PFSK-1 (cell line): ENCODE measurements around the gene NEK7.

ENCODE experiments used
- FOXP2 ChIP-seq: optimal IDR thresholded peaks from 2 replicates; pipeline ENCODE3; 2011; ENCODE audit warnings: borderline replicate concordance, control low read depth, inconsistent platforms; ENCODE audit not compliant: insufficient read depth; ENCODE audit errors: extremely low read length, extremely low read depth
- POLR2AphosphoS5 ChIP-seq: IDR thresholded peaks from 2 replicates; pipeline ENCODE4 v1.6.1; 2012; ENCODE audit warnings: low read depth, mild to moderate bottlenecking, control low read depth, low read length, moderate library complexity
- SIN3A ChIP-seq: IDR thresholded peaks from 2 replicates; pipeline ENCODE4 v1.6.1; 2012; ENCODE audit warnings: mild to moderate bottlenecking, low read length, moderate library complexity, borderline replicate concordance; ENCODE audit not compliant: insufficient read depth
- TAF1 ChIP-seq: IDR thresholded peaks from 2 replicates; pipeline ENCODE4 v1.6.1; 2012; ENCODE audit warnings: low read length, control low read depth, borderline replicate concordance; ENCODE audit not compliant: insufficient read depth
- TF ChIP-seq, protein P1 (sequence below), 2 experiments: IDR thresholded peaks; 2 replicates each; pipeline versions ENCODE4 v1.6.1 to v1.8.0; 2011 to 2012; ENCODE audit warnings: low read depth in 2 of 2, low read length in 2 of 2, control low read depth in 1 of 2, inconsistent platforms in 1 of 2, mild to moderate bottlenecking in 1 of 2, moderate library complexity in 1 of 2; ENCODE audit not compliant: insufficient read depth in 1 of 2

Gene NEK7

DNA sequence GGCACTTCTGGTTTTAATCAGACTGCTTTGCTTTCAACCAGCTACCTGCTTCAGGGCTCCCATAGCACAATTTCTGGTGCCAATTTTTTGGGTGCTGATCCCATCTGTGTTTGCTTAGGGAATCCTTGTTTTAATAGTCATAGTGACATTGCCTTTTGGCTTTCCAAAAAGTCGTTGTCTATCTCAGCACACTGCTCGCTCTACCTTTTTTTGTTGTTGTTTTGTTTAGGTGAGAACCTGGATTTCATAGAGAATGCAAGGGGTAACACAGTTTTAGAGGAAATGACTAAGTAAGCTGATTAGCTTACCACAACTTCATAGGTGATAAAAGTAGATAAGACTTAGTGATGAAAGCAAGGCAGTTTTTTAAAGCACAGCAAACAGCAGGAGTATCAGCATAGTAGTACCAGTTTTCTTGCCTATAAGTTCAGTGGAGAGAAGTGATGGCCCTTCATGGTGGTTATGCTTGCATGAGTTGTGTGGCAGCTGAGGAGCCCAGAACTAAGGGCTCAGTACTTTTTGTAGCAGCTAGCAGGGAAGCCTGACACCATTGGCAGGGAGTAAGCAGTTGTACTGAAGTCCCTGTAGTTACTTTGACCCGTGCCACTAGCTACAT is 31.3 kb downstream of the NEK7 start:
- no peak for TF ChIP-seq TAF1
- TF ChIP-seq, protein P1, sequence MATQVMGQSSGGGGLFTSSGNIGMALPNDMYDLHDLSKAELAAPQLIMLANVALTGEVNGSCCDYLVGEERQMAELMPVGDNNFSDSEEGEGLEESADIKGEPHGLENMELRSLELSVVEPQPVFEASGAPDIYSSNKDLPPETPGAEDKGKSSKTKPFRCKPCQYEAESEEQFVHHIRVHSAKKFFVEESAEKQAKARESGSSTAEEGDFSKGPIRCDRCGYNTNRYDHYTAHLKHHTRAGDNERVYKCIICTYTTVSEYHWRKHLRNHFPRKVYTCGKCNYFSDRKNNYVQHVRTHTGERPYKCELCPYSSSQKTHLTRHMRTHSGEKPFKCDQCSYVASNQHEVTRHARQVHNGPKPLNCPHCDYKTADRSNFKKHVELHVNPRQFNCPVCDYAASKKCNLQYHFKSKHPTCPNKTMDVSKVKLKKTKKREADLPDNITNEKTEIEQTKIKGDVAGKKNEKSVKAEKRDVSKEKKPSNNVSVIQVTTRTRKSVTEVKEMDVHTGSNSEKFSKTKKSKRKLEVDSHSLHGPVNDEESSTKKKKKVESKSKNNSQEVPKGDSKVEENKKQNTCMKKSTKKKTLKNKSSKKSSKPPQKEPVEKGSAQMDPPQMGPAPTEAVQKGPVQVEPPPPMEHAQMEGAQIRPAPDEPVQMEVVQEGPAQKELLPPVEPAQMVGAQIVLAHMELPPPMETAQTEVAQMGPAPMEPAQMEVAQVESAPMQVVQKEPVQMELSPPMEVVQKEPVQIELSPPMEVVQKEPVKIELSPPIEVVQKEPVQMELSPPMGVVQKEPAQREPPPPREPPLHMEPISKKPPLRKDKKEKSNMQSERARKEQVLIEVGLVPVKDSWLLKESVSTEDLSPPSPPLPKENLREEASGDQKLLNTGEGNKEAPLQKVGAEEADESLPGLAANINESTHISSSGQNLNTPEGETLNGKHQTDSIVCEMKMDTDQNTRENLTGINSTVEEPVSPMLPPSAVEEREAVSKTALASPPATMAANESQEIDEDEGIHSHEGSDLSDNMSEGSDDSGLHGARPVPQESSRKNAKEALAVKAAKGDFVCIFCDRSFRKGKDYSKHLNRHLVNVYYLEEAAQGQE (IDR thresholded peaks at IDR 0.05; ENCODE audit: insufficient read depth in 1 of 2, low read depth in 2 of 2, low read length in 2 of 2), result no peak
- TF ChIP-seq SIN3A, result no peak
- TF ChIP-seq POLR2AphosphoS5, result no peak
- TF ChIP-seq FOXP2, result no peak

DNA sequence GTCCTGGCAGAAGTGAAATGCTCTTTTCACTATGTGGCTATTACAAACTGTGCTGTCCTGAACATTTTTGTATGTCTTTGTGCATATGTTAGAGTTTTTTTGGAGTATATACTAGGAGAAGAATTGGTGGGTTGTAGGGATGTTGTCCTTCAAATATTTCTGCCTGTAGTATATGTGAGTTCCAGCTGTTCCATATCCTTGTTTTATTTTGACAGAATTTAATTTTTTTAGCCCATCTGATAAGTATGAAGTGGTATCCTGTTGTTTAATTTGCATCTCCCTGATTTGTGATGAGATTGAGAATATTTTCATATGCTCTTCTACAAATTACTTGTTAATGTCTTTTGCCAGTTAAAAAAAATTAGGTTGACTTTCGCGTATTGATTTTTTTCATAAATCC is 34.3 kb downstream of the NEK7 start:
- TF ChIP-seq POLR2AphosphoS5, result no peak
- no peak for TF ChIP-seq FOXP2
- TF ChIP-seq, protein P1 (IDR thresholded peaks at IDR 0.05; ENCODE audit: insufficient read depth in 1 of 2, low read depth in 2 of 2, low read length in 2 of 2), result no peak

DNA sequence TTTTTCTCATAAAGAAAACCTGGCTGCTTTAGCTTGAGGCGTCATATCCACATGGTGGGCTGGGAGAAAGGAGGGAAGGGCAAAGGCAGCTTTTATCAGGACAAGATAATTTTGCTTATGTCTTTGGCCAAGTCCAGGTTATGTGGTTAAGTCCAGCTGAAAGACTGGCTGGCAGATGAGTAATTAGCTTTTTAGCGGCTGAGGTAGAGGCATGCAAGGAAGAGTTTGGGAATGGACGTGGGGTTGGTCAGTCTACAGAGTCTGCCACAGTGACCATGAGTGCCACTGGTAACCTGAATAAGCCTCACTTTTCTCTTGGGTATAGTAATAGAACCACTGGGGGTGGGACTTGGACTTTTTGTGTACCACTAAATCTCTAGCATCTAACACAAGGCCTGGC is 39.8 kb downstream of the NEK7 start:
- TF ChIP-seq POLR2AphosphoS5 (no peak), FOXP2 (no peak), SIN3A (no peak), TAF1 (no peak)
- TF ChIP-seq, protein P1 (IDR thresholded peaks at IDR 0.05; ENCODE audit: insufficient read depth in 1 of 2, low read depth in 2 of 2, low read length in 2 of 2), result no peak

DNA sequence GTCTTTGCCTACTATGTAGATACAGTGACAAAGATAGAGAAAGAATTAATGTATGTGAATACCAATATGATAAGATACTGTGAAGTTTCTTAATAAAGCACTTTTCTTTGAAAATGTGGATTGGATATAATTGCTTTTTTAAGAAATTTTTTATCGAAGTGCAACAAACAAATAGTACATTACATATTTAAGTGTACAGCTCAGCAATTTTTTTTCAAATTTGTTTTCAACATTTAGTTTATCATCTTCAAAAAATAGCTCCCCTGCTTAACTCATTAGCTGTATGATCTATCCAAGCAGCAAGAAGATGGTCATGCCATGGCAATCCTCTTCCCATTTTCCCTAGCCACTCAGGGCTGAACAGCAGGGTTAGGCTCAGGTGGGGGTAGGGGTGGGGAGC is 40.5 kb downstream of the NEK7 start:
- TF ChIP-seq POLR2AphosphoS5 (no peak), TAF1 (no peak), SIN3A (no peak), FOXP2 (no peak)
- TF ChIP-seq, protein P1 (IDR thresholded peaks at IDR 0.05; ENCODE audit: insufficient read depth in 1 of 2, low read depth in 2 of 2, low read length in 2 of 2), result no peak

DNA sequence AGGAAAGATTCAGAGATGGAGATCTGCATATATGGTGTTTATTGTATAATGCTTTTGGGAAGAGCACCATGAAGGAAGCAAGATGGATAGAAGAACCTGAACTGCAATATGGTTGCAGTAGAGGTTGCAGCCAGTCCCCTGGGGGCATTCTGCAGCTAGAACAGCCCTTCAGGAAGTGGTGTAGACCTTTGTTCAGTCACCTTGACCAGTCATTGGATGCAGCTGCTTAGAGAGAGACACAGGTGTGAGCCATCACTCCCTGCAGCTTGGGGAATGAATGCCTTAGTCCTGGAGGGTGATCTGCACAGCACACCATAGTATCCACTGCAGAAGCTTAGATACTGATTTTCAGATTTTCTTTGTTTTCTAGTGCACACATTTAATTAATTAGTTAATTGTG is 42.3 kb downstream of the NEK7 start:
- TF ChIP-seq FOXP2, result no peak
- TF ChIP-seq POLR2AphosphoS5, result no peak
- TF ChIP-seq, protein P1 (IDR thresholded peaks at IDR 0.05; ENCODE audit: insufficient read depth in 1 of 2, low read depth in 2 of 2, low read length in 2 of 2), result no peak
- TF ChIP-seq TAF1, result no peak
- TF ChIP-seq SIN3A, result no peak
